ENCODE results near the gene MEIS2.

- TF ChIP-seq CTCF (IDR thresholded peaks at IDR 0.05) (no peak), POLR2A (IDR thresholded peaks at IDR 0.05) (no peak)
These were observed 16.7 kb downstream of the MEIS2 start for GRCh38 chr15:37083610-37084009.
